ENCODE measurements around the gene DHRS7B. TPM values are rescaled to one million over a fixed set of nuclear protein-coding genes. Genes with fewer than 3 reads are reported as not detected.

The DHRS7B gene
- total RNA-seq, 1 donor from 2014 or later = 21.6 TPM

DNA sequence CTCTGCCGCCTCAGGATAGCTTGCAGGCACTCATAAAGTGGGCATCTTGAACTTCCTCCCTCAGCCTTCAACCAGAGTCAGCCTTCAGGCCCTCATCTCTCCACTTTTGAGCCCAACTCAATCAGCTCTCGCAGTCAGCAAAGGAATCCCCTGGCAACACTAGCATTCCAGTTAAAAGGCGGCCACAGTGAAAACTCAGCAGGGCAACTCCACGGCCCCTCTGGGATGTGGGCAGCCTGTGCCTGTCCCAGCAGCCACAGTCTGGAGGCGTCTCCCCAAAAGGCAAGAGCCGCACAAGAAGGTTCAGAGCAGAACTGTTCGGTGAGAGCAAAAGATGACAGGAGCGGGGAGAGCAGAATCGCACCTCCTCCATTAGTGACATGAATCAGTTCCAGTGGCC, 78.2 kb downstream of the DHRS7B start:
- Histone ChIP-seq H3K4me2 (no peak overlapping the region), H3K27ac (no peak overlapping the region), H3F3A (ENCODE audit: low read depth) (peaks cover 12% of the 10 kb centered on the region), H2AFZ (replicated peaks) (no peak overlapping the region), H3K9me3 (ENCODE audit: low read depth) (no peaks in the 10 kb centered on the region), H3K36me3 (no peaks in the 10 kb centered on the region), H3K4me3 (no peak overlapping the region), H3K79me2 (ENCODE audit: low read depth) (peaks cover 99% of the 10 kb centered on the region), H4K20me1 (ENCODE audit: low read depth) (peaks cover 100% of the 10 kb centered on the region), H3K27me3 (no peaks in the 10 kb centered on the region), H3K4me1 (peaks cover 21% of the 10 kb centered on the region), H3K9ac (no peak overlapping the region)
- TF ChIP-seq, protein P1, sequence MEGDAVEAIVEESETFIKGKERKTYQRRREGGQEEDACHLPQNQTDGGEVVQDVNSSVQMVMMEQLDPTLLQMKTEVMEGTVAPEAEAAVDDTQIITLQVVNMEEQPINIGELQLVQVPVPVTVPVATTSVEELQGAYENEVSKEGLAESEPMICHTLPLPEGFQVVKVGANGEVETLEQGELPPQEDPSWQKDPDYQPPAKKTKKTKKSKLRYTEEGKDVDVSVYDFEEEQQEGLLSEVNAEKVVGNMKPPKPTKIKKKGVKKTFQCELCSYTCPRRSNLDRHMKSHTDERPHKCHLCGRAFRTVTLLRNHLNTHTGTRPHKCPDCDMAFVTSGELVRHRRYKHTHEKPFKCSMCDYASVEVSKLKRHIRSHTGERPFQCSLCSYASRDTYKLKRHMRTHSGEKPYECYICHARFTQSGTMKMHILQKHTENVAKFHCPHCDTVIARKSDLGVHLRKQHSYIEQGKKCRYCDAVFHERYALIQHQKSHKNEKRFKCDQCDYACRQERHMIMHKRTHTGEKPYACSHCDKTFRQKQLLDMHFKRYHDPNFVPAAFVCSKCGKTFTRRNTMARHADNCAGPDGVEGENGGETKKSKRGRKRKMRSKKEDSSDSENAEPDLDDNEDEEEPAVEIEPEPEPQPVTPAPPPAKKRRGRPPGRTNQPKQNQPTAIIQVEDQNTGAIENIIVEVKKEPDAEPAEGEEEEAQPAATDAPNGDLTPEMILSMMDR (IDR thresholded peaks at IDR 0.05) = no peak
- TF ChIP-seq EZH2phosphoT487 (IDR thresholded peaks at IDR 0.05) (no peak), EZH2 (IDR thresholded peaks at IDR 0.05) (no peak)
- Mint-ChIP-seq H3K9me3 (no peaks in the 10 kb centered on the region), H3K4me3 (no peak overlapping the region), H3K27ac (peak overlapping the region; percentile 50), H3K4me1 (peaks cover 30% of the 10 kb centered on the region), H3K36me3 (no peaks in the 10 kb centered on the region), H3K27me3 (ENCODE audit: insufficient read depth, low read depth) (no peaks in the 10 kb centered on the region)
- no peak for DNase-seq (ENCODE audit: low spot score)

DNA sequence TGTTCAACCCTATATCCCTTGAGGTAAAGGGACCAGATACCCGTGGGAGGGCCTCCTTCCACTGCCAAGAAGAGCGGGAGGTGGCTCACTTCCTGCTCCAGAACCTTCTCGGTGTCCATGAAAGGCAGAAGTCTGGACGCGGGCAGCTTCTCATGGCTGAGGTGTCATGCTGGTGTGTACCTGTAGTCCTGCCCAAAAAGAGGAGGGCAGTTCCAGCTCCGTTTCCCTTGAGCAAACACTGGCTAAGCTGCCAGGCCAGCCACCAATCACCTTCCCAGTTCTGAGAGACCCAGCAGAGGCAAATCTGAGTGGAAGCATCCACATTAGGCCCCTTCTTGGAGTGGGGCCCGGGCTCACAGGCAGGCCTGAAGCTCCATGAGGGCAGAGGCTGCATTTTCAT, 81.6 kb downstream of the DHRS7B start:
- no peak overlapping the region for H3K4me2 ChIP-seq
- no peaks in the 10 kb centered on the region for H3K36me3 ChIP-seq
- peaks cover 99% of the 10 kb centered on the region for H3K79me2 ChIP-seq (ENCODE audit: low read depth)
- peaks cover 100% of the 10 kb centered on the region for H4K20me1 ChIP-seq (ENCODE audit: low read depth)
- H3K27me3 ChIP-seq = no peaks in the 10 kb centered on the region
- H3K4me1 Mint-ChIP-seq = peaks cover 39% of the 10 kb centered on the region
- no peaks in the 10 kb centered on the region for H3K36me3 Mint-ChIP-seq
- H3K4me1 ChIP-seq = peaks cover 21% of the 10 kb centered on the region
- no peak overlapping the region for H3K9ac ChIP-seq
- H2AFZ ChIP-seq (replicated peaks) = no peak overlapping the region
- no peaks in the 10 kb centered on the region for H3K9me3 Mint-ChIP-seq
- H3K9me3 ChIP-seq (ENCODE audit: low read depth) = no peaks in the 10 kb centered on the region
- no peak overlapping the region for H3K27ac ChIP-seq
- no peak overlapping the region for H3K4me3 ChIP-seq
- TF ChIP-seq EZH2 (IDR thresholded peaks at IDR 0.05) (no peak), EZH2phosphoT487 (IDR thresholded peaks at IDR 0.05) (no peak)
- TF ChIP-seq, protein P1 (IDR thresholded peaks at IDR 0.05) = no peak
- H3F3A ChIP-seq (ENCODE audit: low read depth) = no peaks in the 10 kb centered on the region
- no peak overlapping the region for H3K27ac Mint-ChIP-seq
- H3K27me3 Mint-ChIP-seq (ENCODE audit: insufficient read depth, low read depth) = no peaks in the 10 kb centered on the region
- DNase-seq (ENCODE audit: low spot score) = no peak
- no peak overlapping the region for H3K4me3 Mint-ChIP-seq

DNA sequence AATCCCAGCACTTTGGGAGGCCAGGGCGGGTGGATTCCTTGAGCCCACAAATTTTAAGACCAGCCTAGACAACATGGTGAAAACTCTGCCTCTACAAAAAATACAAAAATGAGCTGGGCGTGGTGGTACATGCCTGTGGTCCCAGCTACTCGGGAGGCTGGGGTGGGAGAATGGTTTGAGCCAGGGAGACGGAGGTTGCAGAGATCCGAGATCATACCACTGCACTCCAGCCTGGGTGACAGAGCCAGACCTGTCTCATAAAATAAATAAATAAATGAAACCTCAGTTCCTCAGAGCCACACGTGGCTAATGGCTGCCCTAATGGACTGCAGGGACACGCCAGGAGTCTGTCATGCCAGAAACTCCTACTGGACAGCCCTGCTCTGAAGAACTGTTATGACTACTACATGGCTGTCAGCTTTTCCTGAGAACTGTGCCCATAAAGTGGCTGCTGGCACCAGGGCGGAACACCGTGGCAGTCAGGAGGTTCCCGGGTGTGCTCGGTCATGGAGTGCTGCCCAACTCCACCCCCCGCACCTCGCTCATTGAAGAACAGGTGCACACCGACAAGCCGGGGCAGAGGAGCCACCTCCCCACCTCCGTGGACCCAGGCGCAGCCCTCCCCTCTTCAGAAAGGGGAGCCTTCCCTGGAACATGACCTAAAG, 82.9 kb downstream of the DHRS7B start:
- peaks cover 89% of the 10 kb centered on the region for H4K20me1 ChIP-seq (ENCODE audit: low read depth)
- H3K36me3 Mint-ChIP-seq = no peaks in the 10 kb centered on the region

More for the DNA sequence above, 82.9 kb downstream of the DHRS7B start:
- H3K4me1 ChIP-seq = peaks cover 21% of the 10 kb centered on the region
- no peak overlapping the region for H2AFZ ChIP-seq (replicated peaks)
- DNase-seq (ENCODE audit: low spot score) = no peak
- Mint-ChIP-seq H3K27me3 (ENCODE audit: insufficient read depth, low read depth) (no peaks in the 10 kb centered on the region), H3K27ac (no peak overlapping the region), H3K4me3 (no peak overlapping the region), H3K4me1 (peaks cover 37% of the 10 kb centered on the region), H3K9me3 (no peaks in the 10 kb centered on the region)
- no peak overlapping the region for H3K4me3 ChIP-seq
- H3K36me3 ChIP-seq = no peaks in the 10 kb centered on the region
- H3K27ac ChIP-seq = no peak overlapping the region
- H3K9me3 ChIP-seq (ENCODE audit: low read depth) = no peaks in the 10 kb centered on the region
- no peak overlapping the region for H3K9ac ChIP-seq
- TF ChIP-seq EZH2phosphoT487 (IDR thresholded peaks at IDR 0.05) = no peak
- TF ChIP-seq, protein P1 (IDR thresholded peaks at IDR 0.05) = no peak
- no peak for TF ChIP-seq EZH2 (IDR thresholded peaks at IDR 0.05)
- peaks cover 92% of the 10 kb centered on the region for H3K79me2 ChIP-seq (ENCODE audit: low read depth)
- peak overlapping the region; percentile 10 for H3K4me2 ChIP-seq
- H3K27me3 ChIP-seq = no peaks in the 10 kb centered on the region
- peaks cover 4% of the 10 kb centered on the region for H3F3A ChIP-seq (ENCODE audit: low read depth)

Measured in neural progenitor cell (in vitro differentiated cells).